ENCODE data around the gene CHRM2.

The CHRM2 gene

GRCh38 chr7:136894789-136895188 lies 26.3 kb downstream of the CHRM2 start:
- DNase-seq (ENCODE audit: low read depth in 2 of 2), result no peak

GRCh38 chr7:136897676-136898075 lies 29.2 kb downstream of the CHRM2 start:
- DNase-seq (ENCODE audit: low read depth in 2 of 2), result no peak

GRCh38 chr7:136900005-136900404 lies 31.6 kb downstream of the CHRM2 start:
- no peak for DNase-seq (ENCODE audit: low read depth in 2 of 2)

- no peak for DNase-seq (ENCODE audit: low read depth in 2 of 2)
These were observed 42.3 kb downstream of the CHRM2 start for GRCh38 chr7:136910771-136911170.

- DNase-seq (ENCODE audit: low read depth in 2 of 2), result no peak
These were observed 42.9 kb downstream of the CHRM2 start for GRCh38 chr7:136911344-136911743.

- no peak for DNase-seq (ENCODE audit: low read depth in 2 of 2)
These were observed 43.9 kb downstream of the CHRM2 start for GRCh38 chr7:136912339-136912738.

GRCh38 chr7:136914016-136914415 lies 45.6 kb downstream of the CHRM2 start:
- DNase-seq (ENCODE audit: low read depth in 2 of 2), result no peak

- no peak for DNase-seq (ENCODE audit: low read depth in 2 of 2)
These were observed 51.4 kb downstream of the CHRM2 start for GRCh38 chr7:136919820-136920219.

GRCh38 chr7:136923111-136923667 lies 54.7 kb downstream of the CHRM2 start:
- no peak for DNase-seq (ENCODE audit: low read depth in 2 of 2)

GRCh38 chr7:136925044-136925443 lies 56.6 kb downstream of the CHRM2 start:
- no peak for DNase-seq (ENCODE audit: low read depth in 2 of 2)

GRCh38 chr7:136925556-136925955 lies 57.1 kb downstream of the CHRM2 start:
- DNase-seq (ENCODE audit: low read depth in 2 of 2), result no peak

GRCh38 chr7:136931169-136931867 lies 62.9 kb downstream of the CHRM2 start:
- DNase-seq (ENCODE audit: low read depth in 2 of 2), result no peak

GRCh38 chr7:136937436-136937835 lies 69.0 kb downstream of the CHRM2 start:
- no peak for DNase-seq (ENCODE audit: low read depth in 2 of 2)

- DNase-seq (ENCODE audit: low read depth in 2 of 2), result no peak
These were observed 70.0 kb downstream of the CHRM2 start for GRCh38 chr7:136938476-136938875.

GRCh38 chr7:136940122-136940521 lies 71.7 kb downstream of the CHRM2 start:
- DNase-seq (ENCODE audit: low read depth in 2 of 2), result no peak

GRCh38 chr7:136940917-136941316 lies 72.5 kb downstream of the CHRM2 start:
- no peak for DNase-seq (ENCODE audit: low read depth in 2 of 2)

- DNase-seq (ENCODE audit: low read depth in 2 of 2), result no peak
These were observed 73.4 kb downstream of the CHRM2 start for GRCh38 chr7:136941816-136942215.

GRCh38 chr7:136942401-136942800 lies 73.9 kb downstream of the CHRM2 start:
- no peak for DNase-seq (ENCODE audit: low read depth in 2 of 2)

GRCh38 chr7:136942994-136943393 lies 74.5 kb downstream of the CHRM2 start:
- DNase-seq (ENCODE audit: low read depth in 2 of 2), result no peak

GRCh38 chr7:136947347-136947746 lies 78.9 kb downstream of the CHRM2 start:
- no peak for DNase-seq (ENCODE audit: low read depth in 2 of 2)

- no peak for DNase-seq (ENCODE audit: low read depth in 2 of 2)
These were observed 81.9 kb downstream of the CHRM2 start for GRCh38 chr7:136950331-136950730.

- no peak for DNase-seq (ENCODE audit: low read depth in 2 of 2)
These were observed 84.9 kb downstream of the CHRM2 start for GRCh38 chr7:136953386-136953785.

GRCh38 chr7:136956232-136956631 lies 87.8 kb downstream of the CHRM2 start:
- no peak for DNase-seq (ENCODE audit: low read depth in 2 of 2)

GRCh38 chr7:136956671-136957070 lies 88.2 kb downstream of the CHRM2 start:
- DNase-seq (ENCODE audit: low read depth in 2 of 2), result no peak

Data from stimulated activated CD8-positive, alpha-beta memory T cell treated with anti-CD3 and anti-CD28 coated beads, Interleukin-7, amount 100 ng/mL, for 4 hours (primary cell).